Caco-2 (cell line): ENCODE results near the gene PATJ. TPM values are rescaled to one million over a fixed set of nuclear protein-coding genes. Genes with fewer than 3 reads are reported as not detected.

Experiments used
- BruUV-seq: library from RNA; stranded (reverse); fragments of 400-500 nt; replicated peaks from 2 replicates; lab custom pipeline; 2021; lab: Mats Ljungman, UMichigan
- CTCF ChIA-PET: fragments of 300-600 bp; sonication (Branson Sonifier 250); formaldehyde crosslinking; loops from one replicate; lab custom pipeline; 2022; ENCODE audit warnings: antibody characterized with exemption; lab: Charles Lee
- POLR2A ChIA-PET: fragments of 300-600 bp; sonication (Branson Sonifier 250); formaldehyde crosslinking; loops from one replicate; lab custom pipeline; 2022; ENCODE audit warnings: antibody characterized with exemption; lab: Charles Lee
- DNase-seq, 2 experiments: peaks; one replicate each; pipeline versions ENCODE4 v3.0.0 to v3.0.0-alpha.2; 2020 to 2022
- H3K27me3 ChIP-seq: replicated peaks from 2 replicates; pipeline ENCODE4 v1.6.0; 2011; ENCODE audit warnings: low read length; ENCODE audit not compliant: control insufficient read depth, insufficient read depth
- H3K36me3 ChIP-seq: 2 replicates; pipeline ENCODE4 v1.5.1; 2011; ENCODE audit warnings: low read length; ENCODE audit not compliant: control insufficient read depth, insufficient read depth
- H3K4me1 ChIP-seq: fragments of 250-450 bp; sonication (Bioruptor Pico); 2 replicates; pipeline ENCODE4 v1.5.1; 2020; ENCODE audit warnings: mild to moderate bottlenecking
- H3K4me3 ChIP-seq: 2 replicates; pipeline ENCODE4 v1.5.1; 2011; ENCODE audit warnings: low read depth, mild to moderate bottlenecking, control low read depth, low read length
- H3K9me3 ChIP-seq: fragments of 250-450 bp; sonication (Bioruptor Pico); 2 replicates; pipeline ENCODE4 v1.5.1; 2020; ENCODE audit warnings: mild to moderate bottlenecking, moderate library complexity
- H3K27ac Mint-ChIP-seq: one replicate; pipeline ENCODE4 v1.8.0; 2022; ENCODE audit warnings: mixed read lengths; ENCODE audit not compliant: unreplicated experiment
- H3K27me3 Mint-ChIP-seq: one replicate; pipeline ENCODE4 v1.8.0; 2022; ENCODE audit warnings: mixed read lengths; ENCODE audit not compliant: insufficient read depth, unreplicated experiment
- H3K36me3 Mint-ChIP-seq: one replicate; pipeline ENCODE4 v1.8.0; 2022; ENCODE audit warnings: mild to moderate bottlenecking, mixed read lengths; ENCODE audit not compliant: insufficient read depth, unreplicated experiment
- H3K4me1 Mint-ChIP-seq: one replicate; pipeline ENCODE4 v1.8.0; 2022; ENCODE audit warnings: low read depth, mixed read lengths; ENCODE audit not compliant: unreplicated experiment
- H3K4me3 Mint-ChIP-seq: one replicate; pipeline ENCODE4 v1.8.0; 2022; ENCODE audit warnings: mild to moderate bottlenecking, moderate library complexity, mixed read lengths; ENCODE audit not compliant: unreplicated experiment
- H3K9me3 Mint-ChIP-seq: one replicate; pipeline ENCODE4 v1.8.0; 2022; ENCODE audit warnings: mixed read lengths; ENCODE audit not compliant: unreplicated experiment
- CTCF ChIP-seq, 2 experiments: fragments of 200-600 bp in 1 of 2; IDR thresholded peaks; 1 replicate in 1 of 2; 2 replicates in 1 of 2; pipeline versions ENCODE4 v1.5.1 to v1.8.0; 2011 to 2022; ENCODE audit warnings: antibody characterized with exemption in 1 of 2, control low read depth in 1 of 2, inconsistent platforms in 1 of 2, low read depth in 1 of 2, low read length in 1 of 2, mild to moderate bottlenecking in 1 of 2, moderate library complexity in 1 of 2; ENCODE audit not compliant: insufficient read depth in 1 of 2, severe bottlenecking in 1 of 2, unreplicated experiment in 1 of 2
- intact Hi-C: fragments of 100-400 bp; cut with micrococcal nuclease; formaldehyde crosslinking; loops from one replicate; pipeline ENCODE4 v1.10.0; 2022; ENCODE audit not compliant: unreplicated experiment
- total RNA-seq: library from RNA; stranded (reverse); gene quantifications from 2 replicates; pipeline ENCODE4 v1.2.3, GENCODE V29; 2022

Gene PATJ
- total RNA-seq, 1 experiment from 2014 or later, result 31.6 TPM

DNA sequence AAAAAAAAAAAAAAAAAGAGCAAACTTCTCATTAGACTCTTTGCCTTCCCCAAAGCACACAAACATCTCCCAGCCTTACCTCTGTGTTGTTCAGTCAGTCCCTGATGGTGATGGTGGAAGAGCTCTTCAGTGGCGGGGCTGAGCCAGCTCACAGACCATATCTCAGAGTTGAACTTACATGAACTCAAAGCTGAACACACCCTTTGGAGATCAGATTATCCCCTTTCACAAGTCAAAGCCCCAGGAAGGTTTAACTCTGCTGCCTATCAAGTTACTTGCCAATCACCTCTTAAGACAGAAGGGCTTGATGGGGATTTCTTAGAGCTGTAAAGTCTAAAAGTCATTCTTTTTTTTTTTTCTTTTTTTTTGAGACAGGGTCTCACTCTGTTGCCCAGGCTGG is 397.1 kb downstream of the PATJ start:
- no peak for DNase-seq
- no peak overlapping the region for H3K4me3 ChIP-seq
- intact Hi-C loops, result loop anchor here (10.0 kb wide), 1 partner anchor 185 kb away; no protein-coding TSS in a partner anchor
- no TSS peak for BruUV-seq
- ChIA-PET CTCF (interaction anchor here (1.7 kb wide), 1 partner anchor 8 kb away, joined by 7 read pairs; no protein-coding TSS in a partner anchor), POLR2A (no interaction called here)
- Mint-ChIP-seq H3K27ac (no peak overlapping the region), H3K4me3 (no peak overlapping the region), H3K9me3 (no peaks in the 10 kb centered on the region), H3K36me3 (peaks cover 30% of the 10 kb centered on the region), H3K4me1 (no peaks in the 10 kb centered on the region), H3K27me3 (no peaks in the 10 kb centered on the region)
- H3K9me3 ChIP-seq, result no peaks in the 10 kb centered on the region
- no peak for TF ChIP-seq CTCF (IDR thresholded peaks at IDR 0.05; ENCODE audit: insufficient read depth in 1 of 2, low read depth in 1 of 2, low read length in 1 of 2, severe bottlenecking in 1 of 2, unreplicated experiment in 1 of 2)
- H3K4me1 ChIP-seq, result no peaks in the 10 kb centered on the region
- H3K27me3 ChIP-seq, result no peaks in the 10 kb centered on the region
- H3K36me3 ChIP-seq, result no peaks in the 10 kb centered on the region

GRCh38 chr1:62140666-62141065 is 398.4 kb downstream of the PATJ start:
- Histone ChIP-seq H3K27me3 (no peaks in the 10 kb centered on the region), H3K4me1 (no peaks in the 10 kb centered on the region), H3K36me3 (no peaks in the 10 kb centered on the region), H3K4me3 (no peak overlapping the region), H3K9me3 (no peaks in the 10 kb centered on the region)
- no TSS peak for BruUV-seq
- Mint-ChIP-seq H3K36me3 (peaks cover 36% of the 10 kb centered on the region), H3K4me1 (no peaks in the 10 kb centered on the region), H3K27me3 (no peaks in the 10 kb centered on the region), H3K9me3 (no peaks in the 10 kb centered on the region), H3K27ac (no peak overlapping the region), H3K4me3 (no peak overlapping the region)
- no peak for DNase-seq
- ChIA-PET POLR2A (no interaction called here), CTCF (no interaction called here)
- TF ChIP-seq CTCF (IDR thresholded peaks at IDR 0.05; ENCODE audit: insufficient read depth in 1 of 2, low read depth in 1 of 2, low read length in 1 of 2, severe bottlenecking in 1 of 2, unreplicated experiment in 1 of 2), result no peak
- intact Hi-C loops, result no loop called here

GRCh38 chr1:62142496-62142895 is 400.2 kb downstream of the PATJ start:
- DNase-seq, result no peak
- intact Hi-C loops, result no loop called here
- Mint-ChIP-seq H3K9me3 (no peaks in the 10 kb centered on the region), H3K27me3 (no peaks in the 10 kb centered on the region), H3K4me1 (no peaks in the 10 kb centered on the region), H3K36me3 (peaks cover 30% of the 10 kb centered on the region), H3K27ac (no peak overlapping the region), H3K4me3 (no peak overlapping the region)
- no peaks in the 10 kb centered on the region for H3K27me3 ChIP-seq
- no TSS peak for BruUV-seq
- no peak overlapping the region for H3K4me3 ChIP-seq
- H3K4me1 ChIP-seq, result no peaks in the 10 kb centered on the region
- no peaks in the 10 kb centered on the region for H3K36me3 ChIP-seq
- TF ChIP-seq CTCF (IDR thresholded peaks at IDR 0.05; ENCODE audit: insufficient read depth in 1 of 2, low read depth in 1 of 2, low read length in 1 of 2, severe bottlenecking in 1 of 2, unreplicated experiment in 1 of 2), result no peak
- H3K9me3 ChIP-seq, result no peaks in the 10 kb centered on the region
- POLR2A ChIA-PET, result no interaction called here
- CTCF ChIA-PET, result no interaction called here
